ENCODE measurements around the gene GRM8.

Gene GRM8

DNA sequence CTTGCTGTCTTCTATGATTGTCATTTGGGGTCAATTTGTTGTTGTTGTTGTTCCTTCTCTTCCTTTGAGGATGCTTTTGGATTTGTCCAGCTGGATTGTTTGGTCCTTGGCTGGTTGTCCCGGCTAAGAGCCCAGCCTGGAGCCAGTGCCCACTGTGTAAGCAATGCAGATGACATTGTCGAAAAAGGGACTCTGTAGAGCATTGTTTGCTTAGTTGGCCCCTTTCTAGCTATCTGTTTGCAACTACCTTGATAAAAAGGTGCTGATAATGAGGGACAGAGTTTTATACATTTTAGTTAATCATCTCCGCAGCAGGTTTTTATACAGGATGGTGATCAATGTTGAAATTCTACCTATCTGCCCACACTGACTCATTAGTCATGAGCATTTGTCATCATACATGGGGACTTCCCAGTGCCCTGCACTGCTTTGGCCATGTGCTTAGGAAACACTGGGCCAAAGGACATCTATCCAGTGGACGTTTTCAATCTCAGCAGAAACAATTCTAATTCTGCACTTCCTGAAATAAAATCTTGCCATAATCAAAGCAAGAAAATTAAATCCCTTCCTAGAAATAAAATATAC, 311.9 kb downstream of the GRM8 start:
- Histone ChIP-seq H2BK15ac (ENCODE audit: low read depth, poor library complexity, severe bottlenecking) (no peak overlapping the region), H2BK5ac (ENCODE audit: low read depth, low read length, poor library complexity, severe bottlenecking) (no peak overlapping the region), H3K4me3 (ENCODE audit: insufficient read depth in 1 of 2, low read depth in 1 of 2, low read length in 2 of 2) (no peak overlapping the region), H4K8ac (ENCODE audit: low read length) (no peak overlapping the region), H3K4me2 (ENCODE audit: low read length, poor library complexity, severe bottlenecking) (no peak overlapping the region), H3K14ac (ENCODE audit: low read length in 2 of 2) (no peak overlapping the region), H3K36me3 (ENCODE audit: control insufficient read depth in 1 of 2, insufficient read depth in 2 of 2, low read depth in 1 of 2, low read length in 2 of 2) (no peaks in the 10 kb centered on the region), H3K79me1 (replicated peaks; ENCODE audit: low read length, poor library complexity, severe bottlenecking) (no peaks in the 10 kb centered on the region), H2BK12ac (ENCODE audit: low read length in 2 of 2) (no peak overlapping the region), H3K27me3 (ENCODE audit: control insufficient read depth in 1 of 2, insufficient read depth in 1 of 2, low read length in 2 of 2) (no peaks in the 10 kb centered on the region), H3K27ac (ENCODE audit: low read length, poor library complexity, severe bottlenecking) (no peak overlapping the region), H2AFZ (ENCODE audit: low read depth, low read length) (no peak overlapping the region), H4K91ac (ENCODE audit: low read length) (no peak overlapping the region), H2AK5ac (ENCODE audit: low read length, severe bottlenecking) (no peak overlapping the region), H3K18ac (ENCODE audit: low read depth in 1 of 2, low read length in 2 of 2) (no peak overlapping the region), H3K9me3 (ENCODE audit: control insufficient read depth, low read length) (no peaks in the 10 kb centered on the region), H2BK120ac (ENCODE audit: low read depth, low read length) (no peak overlapping the region), H3K4me1 (ENCODE audit: control insufficient read depth, insufficient read depth, low read depth, low read length) (no peaks in the 10 kb centered on the region), H3K4ac (ENCODE audit: low read depth in 1 of 2, low read length in 2 of 2) (no peak overlapping the region), H3K23ac (ENCODE audit: low read length in 2 of 2) (no peak overlapping the region), H3K9ac (ENCODE audit: low read length) (no peak overlapping the region)
- 56% methylated on average over 4 of the region's 4 CpGs for WGBS
- no peak for DNase-seq

DNA sequence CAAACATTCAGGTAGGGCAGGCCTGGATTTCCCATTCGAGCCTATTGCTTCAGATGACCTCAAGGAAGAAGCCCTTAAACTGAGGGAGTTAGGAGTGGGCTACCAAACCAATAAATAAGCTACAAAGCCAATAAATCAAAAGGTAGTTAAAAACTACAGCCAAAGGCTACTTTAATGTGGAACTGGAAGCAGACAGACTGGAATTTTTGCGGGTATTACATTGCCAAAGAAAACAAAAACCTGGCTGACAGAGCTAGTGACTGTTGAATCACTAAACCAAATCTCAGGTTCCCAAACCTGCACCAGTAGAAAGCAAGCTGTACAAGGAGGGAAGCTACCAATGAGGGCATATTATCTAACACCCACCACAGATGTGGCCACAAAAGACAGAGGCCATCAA, 315.6 kb downstream of the GRM8 start:
- Histone ChIP-seq H3K14ac (ENCODE audit: low read length in 2 of 2) (no peak overlapping the region), H3K4me2 (ENCODE audit: low read length, poor library complexity, severe bottlenecking) (no peak overlapping the region), H2BK5ac (ENCODE audit: low read depth, low read length, poor library complexity, severe bottlenecking) (no peak overlapping the region), H3K9ac (ENCODE audit: low read length) (no peak overlapping the region), H2BK15ac (ENCODE audit: low read depth, poor library complexity, severe bottlenecking) (no peak overlapping the region), H3K4me1 (ENCODE audit: control insufficient read depth, insufficient read depth, low read depth, low read length) (no peaks in the 10 kb centered on the region), H4K8ac (ENCODE audit: low read length) (no peak overlapping the region), H3K9me3 (ENCODE audit: control insufficient read depth, low read length) (no peaks in the 10 kb centered on the region), H3K36me3 (ENCODE audit: control insufficient read depth in 1 of 2, insufficient read depth in 2 of 2, low read depth in 1 of 2, low read length in 2 of 2) (no peaks in the 10 kb centered on the region), H3K23ac (ENCODE audit: low read length in 2 of 2) (no peak overlapping the region), H3K4me3 (ENCODE audit: insufficient read depth in 1 of 2, low read depth in 1 of 2, low read length in 2 of 2) (no peak overlapping the region), H2AFZ (ENCODE audit: low read depth, low read length) (no peak overlapping the region), H2BK120ac (ENCODE audit: low read depth, low read length) (no peak overlapping the region), H2BK12ac (ENCODE audit: low read length in 2 of 2) (no peak overlapping the region), H2AK5ac (ENCODE audit: low read length, severe bottlenecking) (no peak overlapping the region), H4K91ac (ENCODE audit: low read length) (no peak overlapping the region), H3K79me1 (replicated peaks; ENCODE audit: low read length, poor library complexity, severe bottlenecking) (no peaks in the 10 kb centered on the region), H3K18ac (ENCODE audit: low read depth in 1 of 2, low read length in 2 of 2) (no peak overlapping the region), H3K4ac (ENCODE audit: low read depth in 1 of 2, low read length in 2 of 2) (no peak overlapping the region), H3K27ac (ENCODE audit: low read length, poor library complexity, severe bottlenecking) (no peak overlapping the region), H3K27me3 (ENCODE audit: control insufficient read depth in 1 of 2, insufficient read depth in 1 of 2, low read length in 2 of 2) (no peaks in the 10 kb centered on the region)
- no peak for DNase-seq
- WGBS, result 100% methylated on average over 1 of the region's 2 CpGs

DNA sequence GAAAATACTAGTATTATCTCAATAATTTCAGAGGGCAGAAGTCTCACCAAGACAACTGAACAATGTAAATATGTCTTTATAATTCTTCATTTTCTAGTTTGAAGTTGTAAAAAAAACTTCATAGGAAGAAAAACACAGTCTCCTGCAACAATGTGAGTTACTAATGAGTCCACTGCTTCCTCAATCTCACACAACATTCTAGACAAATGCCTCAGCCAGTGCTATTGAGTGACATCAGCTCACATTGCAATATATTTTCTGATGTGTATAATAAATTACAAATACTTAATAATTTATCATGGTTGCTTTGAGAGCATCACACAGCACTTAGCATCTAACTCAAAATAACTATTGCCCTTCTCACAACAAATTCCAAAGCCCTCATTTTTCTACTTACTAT, 321.2 kb downstream of the GRM8 start:
- Histone ChIP-seq H2AK5ac (ENCODE audit: low read length, severe bottlenecking) (no peak overlapping the region), H3K23ac (ENCODE audit: low read length in 2 of 2) (no peak overlapping the region), H3K27me3 (ENCODE audit: control insufficient read depth in 1 of 2, insufficient read depth in 1 of 2, low read length in 2 of 2) (no peaks in the 10 kb centered on the region), H2BK120ac (ENCODE audit: low read depth, low read length) (no peak overlapping the region), H3K4me1 (ENCODE audit: control insufficient read depth, insufficient read depth, low read depth, low read length) (no peaks in the 10 kb centered on the region), H4K91ac (ENCODE audit: low read length) (no peak overlapping the region), H3K4me2 (ENCODE audit: low read length, poor library complexity, severe bottlenecking) (no peak overlapping the region), H3K27ac (ENCODE audit: low read length, poor library complexity, severe bottlenecking) (no peak overlapping the region), H2BK12ac (ENCODE audit: low read length in 2 of 2) (no peak overlapping the region), H3K9me3 (ENCODE audit: control insufficient read depth, low read length) (no peaks in the 10 kb centered on the region), H4K8ac (ENCODE audit: low read length) (no peak overlapping the region), H2AFZ (ENCODE audit: low read depth, low read length) (no peak overlapping the region), H3K79me1 (replicated peaks; ENCODE audit: low read length, poor library complexity, severe bottlenecking) (no peaks in the 10 kb centered on the region), H3K36me3 (ENCODE audit: control insufficient read depth in 1 of 2, insufficient read depth in 2 of 2, low read depth in 1 of 2, low read length in 2 of 2) (no peaks in the 10 kb centered on the region), H3K14ac (ENCODE audit: low read length in 2 of 2) (no peak overlapping the region), H3K4ac (ENCODE audit: low read depth in 1 of 2, low read length in 2 of 2) (no peak overlapping the region), H3K9ac (ENCODE audit: low read length) (no peak overlapping the region), H3K4me3 (ENCODE audit: insufficient read depth in 1 of 2, low read depth in 1 of 2, low read length in 2 of 2) (no peak overlapping the region), H3K18ac (ENCODE audit: low read depth in 1 of 2, low read length in 2 of 2) (no peak overlapping the region), H2BK15ac (ENCODE audit: low read depth, poor library complexity, severe bottlenecking) (no peak overlapping the region), H2BK5ac (ENCODE audit: low read depth, low read length, poor library complexity, severe bottlenecking) (no peak overlapping the region)
- DNase-seq, result no peak

DNA sequence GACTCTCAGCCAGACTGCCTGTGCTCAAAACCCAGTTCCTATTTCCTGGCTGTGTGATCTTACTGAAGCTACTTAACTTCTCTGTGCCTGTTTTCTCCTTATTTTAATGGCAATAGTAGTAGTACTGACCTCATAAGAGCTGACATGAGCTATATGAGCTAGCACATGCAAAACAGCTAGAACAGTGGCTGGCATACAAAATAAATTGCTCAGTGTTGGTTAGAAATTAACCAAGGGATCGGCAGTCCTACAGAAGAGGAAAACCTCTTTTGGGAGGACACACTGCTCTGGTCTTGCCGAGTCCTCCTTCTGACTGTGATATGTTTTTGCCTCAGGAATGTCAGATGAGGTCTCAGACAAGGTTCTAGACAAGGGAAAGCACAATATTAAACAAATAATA, 322.6 kb downstream of the GRM8 start:
- H3K4me2 ChIP-seq (ENCODE audit: low read length, poor library complexity, severe bottlenecking), result no peak overlapping the region
- H3K36me3 ChIP-seq (ENCODE audit: control insufficient read depth in 1 of 2, insufficient read depth in 2 of 2, low read depth in 1 of 2, low read length in 2 of 2), result no peaks in the 10 kb centered on the region
- no peak overlapping the region for H2BK15ac ChIP-seq (ENCODE audit: low read depth, poor library complexity, severe bottlenecking)
- DNase-seq, result no peak
- no peak overlapping the region for H3K4me3 ChIP-seq (ENCODE audit: insufficient read depth in 1 of 2, low read depth in 1 of 2, low read length in 2 of 2)
- H3K4me1 ChIP-seq (ENCODE audit: control insufficient read depth, insufficient read depth, low read depth, low read length), result no peaks in the 10 kb centered on the region
- H2AK5ac ChIP-seq (ENCODE audit: low read length, severe bottlenecking), result no peak overlapping the region
- H3K23ac ChIP-seq (ENCODE audit: low read length in 2 of 2), result no peak overlapping the region
- H3K18ac ChIP-seq (ENCODE audit: low read depth in 1 of 2, low read length in 2 of 2), result no peak overlapping the region
- no peaks in the 10 kb centered on the region for H3K27me3 ChIP-seq (ENCODE audit: control insufficient read depth in 1 of 2, insufficient read depth in 1 of 2, low read length in 2 of 2)
- H3K4ac ChIP-seq (ENCODE audit: low read depth in 1 of 2, low read length in 2 of 2), result no peak overlapping the region
- no peak overlapping the region for H3K14ac ChIP-seq (ENCODE audit: low read length in 2 of 2)
- H3K9me3 ChIP-seq (ENCODE audit: control insufficient read depth, low read length), result no peaks in the 10 kb centered on the region
- H2BK120ac ChIP-seq (ENCODE audit: low read depth, low read length), result no peak overlapping the region
- H2AFZ ChIP-seq (ENCODE audit: low read depth, low read length), result no peak overlapping the region
- no peak overlapping the region for H3K9ac ChIP-seq (ENCODE audit: low read length)
- no peak overlapping the region for H2BK12ac ChIP-seq (ENCODE audit: low read length in 2 of 2)
- no peaks in the 10 kb centered on the region for H3K79me1 ChIP-seq (replicated peaks; ENCODE audit: low read length, poor library complexity, severe bottlenecking)
- H4K91ac ChIP-seq (ENCODE audit: low read length), result no peak overlapping the region
- 85% methylated on average over 2 of the region's 2 CpGs for WGBS
- H2BK5ac ChIP-seq (ENCODE audit: low read depth, low read length, poor library complexity, severe bottlenecking), result no peak overlapping the region
- H3K27ac ChIP-seq (ENCODE audit: low read length, poor library complexity, severe bottlenecking), result no peak overlapping the region
- H4K8ac ChIP-seq (ENCODE audit: low read length), result no peak overlapping the region

Data from mesenchymal stem cell (in vitro differentiated cells and primary cell).